GM12872 (cell line): ENCODE measurements around the gene APBA2.

Experiments
- CTCF ChIP-seq: IDR thresholded peaks from 3 replicates; pipeline ENCODE4 v1.5.1; 2011; ENCODE audit warnings: low read depth, mild to moderate bottlenecking, low read length, moderate library complexity; ENCODE audit not compliant: insufficient read depth

Gene APBA2

DNA sequence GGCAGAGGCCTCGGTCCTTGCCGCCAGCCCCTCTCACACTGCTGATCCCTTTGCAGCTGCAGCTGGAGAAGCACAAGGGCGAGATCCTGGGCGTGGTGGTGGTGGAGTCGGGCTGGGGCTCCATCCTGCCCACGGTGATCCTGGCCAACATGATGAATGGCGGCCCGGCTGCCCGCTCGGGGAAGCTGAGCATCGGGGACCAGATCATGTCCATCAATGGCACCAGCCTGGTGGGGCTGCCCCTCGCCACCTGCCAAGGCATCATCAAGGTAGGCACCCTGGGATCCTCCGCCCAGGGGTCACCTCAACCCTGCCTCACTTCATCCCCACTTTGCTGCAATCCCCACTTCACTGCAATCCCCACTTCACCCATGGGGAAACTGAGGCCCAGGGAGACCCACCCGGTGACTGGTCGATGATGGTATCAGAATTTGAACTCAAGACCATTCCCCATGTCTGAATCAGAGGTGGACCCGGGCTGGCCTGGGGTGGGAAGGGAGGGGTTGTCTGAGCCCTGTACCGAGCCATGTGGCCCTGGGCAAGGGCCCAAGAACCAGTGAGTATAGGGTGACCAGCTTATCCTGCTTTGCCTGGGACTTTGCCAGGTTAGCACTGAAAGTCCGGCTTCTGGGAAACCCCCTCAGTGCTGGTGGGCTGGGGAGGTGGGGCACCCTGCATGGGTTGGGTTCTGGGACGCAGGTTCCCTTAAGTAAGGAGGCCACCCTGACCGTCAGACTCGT, 220.9 kb downstream of the APBA2 start:
- TF ChIP-seq CTCF: no peak

- no peak for TF ChIP-seq CTCF
These were observed 221.6 kb downstream of the APBA2 start for GRCh38 chr15:29107291-29107890.

- TF ChIP-seq CTCF: no peak
These were observed 222.3 kb downstream of the APBA2 start for GRCh38 chr15:29107971-29108645.

- no peak for TF ChIP-seq CTCF
These were observed 224.0 kb downstream of the APBA2 start for GRCh38 chr15:29109762-29110161.

- TF ChIP-seq CTCF: no peak
These were observed 224.4 kb downstream of the APBA2 start for GRCh38 chr15:29110176-29110575.

- no peak for TF ChIP-seq CTCF
These were observed 225.0 kb downstream of the APBA2 start for GRCh38 chr15:29110733-29111132.

DNA sequence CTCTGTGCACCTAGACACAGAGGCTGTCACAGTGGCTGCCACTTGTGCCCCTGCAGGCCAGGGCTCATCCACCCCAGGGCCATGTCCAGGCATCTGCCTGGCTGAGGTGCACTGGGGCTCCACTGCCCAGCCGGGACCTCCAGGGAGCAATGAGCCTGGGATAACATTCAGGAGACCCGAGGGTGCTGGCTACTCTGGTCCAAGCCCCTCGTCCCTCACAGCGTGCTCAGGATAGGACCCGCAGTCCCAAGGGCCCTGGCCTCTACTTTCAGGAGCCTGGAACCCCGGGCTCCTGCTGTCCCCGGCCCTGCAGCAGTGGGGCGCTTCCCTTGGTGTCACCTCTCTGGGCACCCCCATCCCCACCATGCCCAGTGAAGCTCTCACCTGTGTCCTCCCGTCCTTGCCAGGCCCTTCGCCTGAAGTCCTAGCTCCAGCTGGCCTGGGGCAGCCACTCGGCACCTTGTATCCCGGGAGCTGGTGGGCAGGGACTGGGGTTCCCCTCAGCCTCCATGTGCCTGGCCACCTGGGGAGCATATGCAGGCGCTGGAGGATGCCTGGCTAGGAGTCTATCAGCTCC, 226.0 kb downstream of the APBA2 start:
- no peak for TF ChIP-seq CTCF
